ENCODE data around the gene GATD1.

GRCh38 chr11:742571-743201, 34.6 kb downstream of the GATD1 start:
- TF ChIP-seq, protein P1, sequence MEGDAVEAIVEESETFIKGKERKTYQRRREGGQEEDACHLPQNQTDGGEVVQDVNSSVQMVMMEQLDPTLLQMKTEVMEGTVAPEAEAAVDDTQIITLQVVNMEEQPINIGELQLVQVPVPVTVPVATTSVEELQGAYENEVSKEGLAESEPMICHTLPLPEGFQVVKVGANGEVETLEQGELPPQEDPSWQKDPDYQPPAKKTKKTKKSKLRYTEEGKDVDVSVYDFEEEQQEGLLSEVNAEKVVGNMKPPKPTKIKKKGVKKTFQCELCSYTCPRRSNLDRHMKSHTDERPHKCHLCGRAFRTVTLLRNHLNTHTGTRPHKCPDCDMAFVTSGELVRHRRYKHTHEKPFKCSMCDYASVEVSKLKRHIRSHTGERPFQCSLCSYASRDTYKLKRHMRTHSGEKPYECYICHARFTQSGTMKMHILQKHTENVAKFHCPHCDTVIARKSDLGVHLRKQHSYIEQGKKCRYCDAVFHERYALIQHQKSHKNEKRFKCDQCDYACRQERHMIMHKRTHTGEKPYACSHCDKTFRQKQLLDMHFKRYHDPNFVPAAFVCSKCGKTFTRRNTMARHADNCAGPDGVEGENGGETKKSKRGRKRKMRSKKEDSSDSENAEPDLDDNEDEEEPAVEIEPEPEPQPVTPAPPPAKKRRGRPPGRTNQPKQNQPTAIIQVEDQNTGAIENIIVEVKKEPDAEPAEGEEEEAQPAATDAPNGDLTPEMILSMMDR (conservative IDR thresholded peaks at IDR 0.05; ENCODE audit: low read length) = no peak
- TF ChIP-seq EZH2phosphoT487 (IDR thresholded peaks at IDR 0.05; ENCODE audit: borderline replicate concordance, low read depth, low read length) = no peak
